GM12878 (cell line): Measurements from ENCODE around the gene RAP1GAP2. TPM values are rescaled to one million over a fixed set of nuclear protein-coding genes. Genes with fewer than 3 reads are reported as not detected.

Experiments
- ATAC-seq: fragments of 200-7000 bp; cut with Tn5 transposase; 3 replicates; pipeline ENCODE4 v1.9.1; 2020; ENCODE audit warnings: mild to moderate bottlenecking, moderate library complexity
- BruUV-seq: library from RNA; stranded (reverse); fragments of 400-500 nt; replicated peaks from 2 replicates; lab custom pipeline; 2021; lab: Mats Ljungman, UMichigan
- CTCF ChIA-PET: fragments of 300-600 bp; sonication (Branson Sonifier 250); formaldehyde crosslinking; extraction: SDS; loops from one replicate; lab custom pipeline; 2021; ENCODE audit warnings: inconsistent platforms; lab: Yijun Ruan, JAX
- POLR2A ChIA-PET: fragments of 350-600 bp; formaldehyde crosslinking; extraction: SDS; loops from one replicate; lab custom pipeline; 2021; ENCODE audit warnings: inconsistent platforms; lab: Charles Lee
- RAD21 ChIA-PET: fragments of 300-600 bp; sonication (Branson Sonifier 250); formaldehyde crosslinking; loops from one replicate; lab custom pipeline; 2023; ENCODE audit warnings: antibody characterized with exemption; ENCODE audit not compliant: unreplicated experiment; lab: Charles Lee
- SMC1A ChIA-PET: fragments of 300-600 bp; sonication (Branson Sonifier 250); formaldehyde crosslinking; loops from one replicate; lab custom pipeline; 2023; ENCODE audit not compliant: unreplicated experiment, uncharacterized antibody; lab: Charles Lee
- DNase-seq: peaks from one replicate; pipeline ENCODE4 v3.0.0-alpha.2; 2011; ENCODE audit warnings: low read depth, low spot score
- FAIRE-seq: peaks from 3 replicates; lab custom pipeline; 2011; peaks lifted over from hg19 to GRCh38; lab: Jason Lieb, UNC
- H2AFZ ChIP-seq: 2 replicates; pipeline ENCODE4 v1.6.0; 2011; ENCODE audit warnings: low read depth, low read length, control low read depth; ENCODE audit not compliant: control insufficient read depth
- H3K27ac ChIP-seq: 2 replicates; pipeline ENCODE4 v1.5.1; 2011; ENCODE audit warnings: control low read depth; ENCODE audit not compliant: control insufficient read depth, insufficient read depth
- H3K27me3 ChIP-seq, 2 experiments: replicated peaks in 1 of 2; 2 replicates each; pipeline versions ENCODE4 v1.6.0 to v1.6.1; 2011; ENCODE audit warnings: low read length in 1 of 2; ENCODE audit not compliant: control insufficient read depth in 2 of 2, insufficient read depth in 2 of 2
- H3K36me3 ChIP-seq, 2 experiments: 2 replicates each; pipeline ENCODE4 v1.5.1; 2011; ENCODE audit warnings: low read length in 1 of 2; ENCODE audit not compliant: control insufficient read depth in 2 of 2, insufficient read depth in 2 of 2
- H3K4me1 ChIP-seq: 2 replicates; pipeline ENCODE4 v1.6.1; 2011; ENCODE audit warnings: mild to moderate bottlenecking, low read length, moderate library complexity, mixed read lengths; ENCODE audit not compliant: control insufficient read depth, insufficient read depth
- H3K4me2 ChIP-seq: 2 replicates; pipeline ENCODE4 v1.6.0; 2011; ENCODE audit warnings: control low read depth; ENCODE audit not compliant: control insufficient read depth, insufficient read depth
- H3K4me3 ChIP-seq: fragments of 200-600 bp; sonication (generic); 2 replicates; pipeline ENCODE4 v1.5.1; 2016
- H3K79me2 ChIP-seq: 2 replicates; pipeline ENCODE4 v1.6.0; 2011; ENCODE audit warnings: low read length; ENCODE audit not compliant: control insufficient read depth, insufficient read depth
- H3K9ac ChIP-seq: 2 replicates; pipeline ENCODE4 v1.8.0; 2011; ENCODE audit warnings: low read length, control low read depth, mixed read lengths; ENCODE audit not compliant: control insufficient read depth, insufficient read depth
- H3K9me3 ChIP-seq: replicated peaks from 3 replicates; pipeline ENCODE4 v1.5.1; 2011; ENCODE audit warnings: mild to moderate bottlenecking, low read length; ENCODE audit not compliant: control insufficient read depth, insufficient read depth
- H4K20me1 ChIP-seq: 2 replicates; pipeline ENCODE4 v1.6.0; 2011; ENCODE audit not compliant: control insufficient read depth, insufficient read depth
- ATF2 ChIP-seq: IDR thresholded peaks from 2 replicates; pipeline ENCODE4 v1.6.1; 2012; ENCODE audit warnings: low read length, inconsistent platforms
- ATF3 ChIP-seq: IDR thresholded peaks from 2 replicates; pipeline ENCODE4 v1.6.1; 2011; ENCODE audit warnings: low read depth, mild to moderate bottlenecking, low read length, moderate library complexity, borderline replicate concordance; ENCODE audit errors: extremely low read depth
- BHLHE40 ChIP-seq, 2 experiments: fragments of 450-650 bp in 1 of 2; IDR thresholded peaks; 2 replicates each; pipeline ENCODE4 v1.6.1; 2011 to 2017; ENCODE audit warnings: low read depth in 2 of 2, borderline replicate concordance in 1 of 2, improper control_type of control experiment in 1 of 2, low read length in 1 of 2, mild to moderate bottlenecking in 1 of 2
- CEBPB ChIP-seq, 2 experiments: fragments of 150-350 bp in 1 of 2; IDR thresholded peaks; 2 replicates each; pipeline ENCODE4 v1.6.1; 2012 to 2014; ENCODE audit warnings: low read depth in 2 of 2, low read length in 2 of 2, borderline replicate concordance in 1 of 2, inconsistent platforms in 1 of 2
- CHD2 ChIP-seq: IDR thresholded peaks from 2 replicates; pipeline ENCODE4 v1.6.1; 2011; ENCODE audit warnings: low read depth, low read length, improper control_type of control experiment, borderline replicate concordance
- EZH2 ChIP-seq: IDR thresholded peaks from 2 replicates; pipeline ENCODE4 v1.6.1; 2012; ENCODE audit warnings: low read depth, mild to moderate bottlenecking, control low read depth, inconsistent platforms, low read length, borderline replicate concordance; ENCODE audit not compliant: control insufficient read depth
- GABPA ChIP-seq: IDR thresholded peaks from 2 replicates; pipeline ENCODE4 v1.6.1; 2014; ENCODE audit warnings: antibody characterized with exemption, low read depth, mild to moderate bottlenecking, inconsistent platforms
- HSF1 ChIP-seq: fragments of 150-350 bp; IDR thresholded peaks from 2 replicates; pipeline ENCODE4 v1.6.1; 2014; ENCODE audit warnings: mild to moderate bottlenecking, low read depth, low read length
- PAX5 ChIP-seq: IDR thresholded peaks from 2 replicates; pipeline ENCODE4 v1.6.1; 2011; ENCODE audit warnings: low read depth, low read length, borderline replicate concordance
- RAD51 ChIP-seq: fragments of 450-650 bp; IDR thresholded peaks from 2 replicates; pipeline ENCODE4 v1.6.1; 2016; ENCODE audit warnings: moderate library complexity, mild to moderate bottlenecking, inconsistent platforms
- RELA ChIP-seq: fragments of 450-650 bp; IDR thresholded peaks from 2 replicates; pipeline ENCODE4 v1.8.0; 2014; ENCODE audit warnings: borderline replicate concordance; ENCODE audit not compliant: partially characterized antibody
- SIN3A ChIP-seq: IDR thresholded peaks from 2 replicates; pipeline ENCODE4 v1.6.1; 2012; ENCODE audit warnings: low read depth, low read length, improper control_type of control experiment
- USF1 ChIP-seq: IDR thresholded peaks from 2 replicates; pipeline ENCODE4 v1.6.1; 2011; ENCODE audit warnings: borderline replicate concordance, low read depth, mild to moderate bottlenecking, moderate library complexity, mixed read lengths, low read length; ENCODE audit not compliant: insufficient read depth; ENCODE audit errors: extremely low read length
- ZBTB11 ChIP-seq: fragments of 450-650 bp; formaldehyde crosslinking; IDR thresholded peaks from 2 replicates; pipeline ENCODE4 v1.5.0; 2022; ENCODE audit warnings: mild to moderate bottlenecking, missing genetic modification characterization
- ZNF384 ChIP-seq: IDR thresholded peaks from 2 replicates; pipeline ENCODE4 v1.6.1; 2012; ENCODE audit warnings: low read depth, mild to moderate bottlenecking, low read length, improper control_type of control experiment, borderline replicate concordance
- WGBS: methylation state at CpG from one replicate; pipeline ENCODE4 v1.1.6; 2016; ENCODE audit warnings: low lambda C conversion rate; ENCODE audit not compliant: insufficient replicate concordance, insufficient coverage; ENCODE audit errors: missing lambda C conversion rate; 5-methylcytosine and 5-hydroxymethylcytosine counted together
- in situ Hi-C: fragments of 300-500 bp; cut with MboI; formaldehyde crosslinking; loops from 9 replicates; pipeline ENCODE4 v1.14.3; 2018; ENCODE audit warnings: mixed read lengths
- intact Hi-C: fragments of 100-400 bp; cut with micrococcal nuclease; formaldehyde crosslinking; loops from one replicate; pipeline ENCODE4 v1.14.2; 2022; ENCODE audit not compliant: unreplicated experiment
- polyA plus RNA-seq, 11 experiments: library from polyadenylated mRNA; depleted of rRNA in 4 of 11; unstranded in 6 of 11; stranded (reverse) in 5 of 11; fragments of >200 nt; fragmentation: Nextera tagmentation in 4 of 11; fragmentation: Illumina TruSeq in 1 of 11; extraction: Ambion mirVana in 4 of 11; extraction: Trizol in 1 of 11; gene quantifications; 1 replicate in 1 of 11; 2 replicates in 10 of 11; pipeline versions ENCODE4 v1.2.1 to v1.2.3, GENCODE V29; 2011 to 2016; ENCODE audit warnings: inconsistent platforms in 2 of 11, missing spikeins in 2 of 11, low read depth in 1 of 11
- total RNA-seq, 4 experiments: library from RNA; depleted of rRNA in 3 of 4; stranded (reverse); fragments of >200 nt in 3 of 4; fragmentation: Illumina TruSeq in 1 of 4; extraction: Trizol in 1 of 4; gene quantifications; 2 replicates each; pipeline versions ENCODE4 v1.2.1 to v1.2.3, GENCODE V29; 2013 to 2021

RAP1GAP2 gene
- total and polyA plus RNA-seq, 10 of the 15 experiments (the other 5 are each of a cell fraction or from before 2014, with no cell fraction given) = 0.03 to 0.95 (median 0.49) TPM; not detected in 2

- H4K20me1 ChIP-seq = no peaks in the 10 kb centered on the region
- TF ChIP-seq SIN3A = no peak
- no peak for TF ChIP-seq CEBPB (IDR thresholded peaks at IDR 0.05; ENCODE audit: borderline replicate concordance in 1 of 2, low read depth in 2 of 2, low read length in 2 of 2)
- TF ChIP-seq EZH2 = no peak
- no peak for TF ChIP-seq CHD2
- no peak for TF ChIP-seq ATF2
- TF ChIP-seq RAD51 = no peak
- no peak for TF ChIP-seq HSF1
- TF ChIP-seq USF1 = no peak
- no peak for TF ChIP-seq ZNF384
- no peak for TF ChIP-seq ATF3
- TF ChIP-seq RELA = no peak
- TF ChIP-seq GABPA = no peak
- no peak for TF ChIP-seq BHLHE40 (IDR thresholded peaks at IDR 0.05; ENCODE audit: borderline replicate concordance in 1 of 2, low read depth in 2 of 2, low read length in 1 of 2)
- no peak for TF ChIP-seq ZBTB11 (CRISPR knock-in tag)
- TF ChIP-seq PAX5 = no peak
- TF ChIP-seq, all 136 proteins: peak for 0
- no peak overlapping the region for H3K4me3 ChIP-seq
- H3K4me1 ChIP-seq = no peaks in the 10 kb centered on the region
- no peak for DNase-seq
- ChIA-PET SMC1A (no interaction called here), POLR2A (interaction anchor here (0.7 kb wide), 1 partner anchor 463 kb away, joined by 5 read pairs; no protein-coding TSS in a partner anchor), CTCF (interaction anchor here (0.6 to 1.5 kb wide), 2 partner anchors 10 to 27 kb away, joined by 3 read pairs; no protein-coding TSS in a partner anchor), RAD21 (no interaction called here)
- intact Hi-C loops = loop anchor here (10.0 kb wide), 2 partner anchors 605 to 695 kb away; no protein-coding TSS in a partner anchor
- H3K27ac ChIP-seq = no peak overlapping the region
- WGBS = 7% methylated on average over 6 of the region's 6 CpGs
- H3K9ac ChIP-seq = no peak overlapping the region
- no peak overlapping the region for H3K4me2 ChIP-seq
- H3K36me3 ChIP-seq = no peaks in the 10 kb centered on the region
- in situ Hi-C loops = loop anchor here (5.0 kb wide), 1 partner anchor 603 kb away; no protein-coding TSS in a partner anchor
- ATAC-seq = no peak
- H3K9me3 ChIP-seq = no peaks in the 10 kb centered on the region; the same call in 2 of the 3 replicates
- FAIRE-seq = no peak
- H3K79me2 ChIP-seq = no peaks in the 10 kb centered on the region
- H2AFZ ChIP-seq = no peak overlapping the region
- BruUV-seq = no TSS peak
- H3K27me3 ChIP-seq = no peaks in the 10 kb centered on the region; a peak in 1 of 4 replicates
Observed at GRCh38 chr17:3039736-3040135, 243.5 kb downstream of the RAP1GAP2 start.
